ENCODE measurements around the gene CAPN1.

DNA sequence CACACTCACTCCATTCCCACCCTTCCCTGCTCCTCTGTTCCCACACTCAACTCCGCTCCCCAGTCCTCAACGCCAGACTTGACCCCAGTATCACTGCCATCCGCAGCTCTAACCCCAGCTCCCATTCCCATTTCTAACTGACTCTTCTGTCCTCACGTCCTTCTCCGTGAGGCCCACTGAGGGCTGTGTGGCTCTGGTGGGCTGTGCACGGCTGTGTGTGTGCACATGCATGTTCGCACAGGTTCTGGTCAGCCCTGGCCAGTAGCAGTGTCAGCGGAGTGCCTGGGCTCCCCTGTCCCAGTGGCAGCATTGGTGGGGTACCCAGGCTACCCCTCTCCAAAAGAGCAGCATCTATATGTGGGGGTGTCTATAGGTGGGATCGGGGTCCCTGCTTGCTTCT is 5.0 kb downstream of the CAPN1 start:
- TF ChIP-seq, protein P1, sequence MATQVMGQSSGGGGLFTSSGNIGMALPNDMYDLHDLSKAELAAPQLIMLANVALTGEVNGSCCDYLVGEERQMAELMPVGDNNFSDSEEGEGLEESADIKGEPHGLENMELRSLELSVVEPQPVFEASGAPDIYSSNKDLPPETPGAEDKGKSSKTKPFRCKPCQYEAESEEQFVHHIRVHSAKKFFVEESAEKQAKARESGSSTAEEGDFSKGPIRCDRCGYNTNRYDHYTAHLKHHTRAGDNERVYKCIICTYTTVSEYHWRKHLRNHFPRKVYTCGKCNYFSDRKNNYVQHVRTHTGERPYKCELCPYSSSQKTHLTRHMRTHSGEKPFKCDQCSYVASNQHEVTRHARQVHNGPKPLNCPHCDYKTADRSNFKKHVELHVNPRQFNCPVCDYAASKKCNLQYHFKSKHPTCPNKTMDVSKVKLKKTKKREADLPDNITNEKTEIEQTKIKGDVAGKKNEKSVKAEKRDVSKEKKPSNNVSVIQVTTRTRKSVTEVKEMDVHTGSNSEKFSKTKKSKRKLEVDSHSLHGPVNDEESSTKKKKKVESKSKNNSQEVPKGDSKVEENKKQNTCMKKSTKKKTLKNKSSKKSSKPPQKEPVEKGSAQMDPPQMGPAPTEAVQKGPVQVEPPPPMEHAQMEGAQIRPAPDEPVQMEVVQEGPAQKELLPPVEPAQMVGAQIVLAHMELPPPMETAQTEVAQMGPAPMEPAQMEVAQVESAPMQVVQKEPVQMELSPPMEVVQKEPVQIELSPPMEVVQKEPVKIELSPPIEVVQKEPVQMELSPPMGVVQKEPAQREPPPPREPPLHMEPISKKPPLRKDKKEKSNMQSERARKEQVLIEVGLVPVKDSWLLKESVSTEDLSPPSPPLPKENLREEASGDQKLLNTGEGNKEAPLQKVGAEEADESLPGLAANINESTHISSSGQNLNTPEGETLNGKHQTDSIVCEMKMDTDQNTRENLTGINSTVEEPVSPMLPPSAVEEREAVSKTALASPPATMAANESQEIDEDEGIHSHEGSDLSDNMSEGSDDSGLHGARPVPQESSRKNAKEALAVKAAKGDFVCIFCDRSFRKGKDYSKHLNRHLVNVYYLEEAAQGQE (IDR thresholded peaks at IDR 0.05; ENCODE audit: low read depth, low read length), result no peak
- TF ChIP-seq, protein P2, sequence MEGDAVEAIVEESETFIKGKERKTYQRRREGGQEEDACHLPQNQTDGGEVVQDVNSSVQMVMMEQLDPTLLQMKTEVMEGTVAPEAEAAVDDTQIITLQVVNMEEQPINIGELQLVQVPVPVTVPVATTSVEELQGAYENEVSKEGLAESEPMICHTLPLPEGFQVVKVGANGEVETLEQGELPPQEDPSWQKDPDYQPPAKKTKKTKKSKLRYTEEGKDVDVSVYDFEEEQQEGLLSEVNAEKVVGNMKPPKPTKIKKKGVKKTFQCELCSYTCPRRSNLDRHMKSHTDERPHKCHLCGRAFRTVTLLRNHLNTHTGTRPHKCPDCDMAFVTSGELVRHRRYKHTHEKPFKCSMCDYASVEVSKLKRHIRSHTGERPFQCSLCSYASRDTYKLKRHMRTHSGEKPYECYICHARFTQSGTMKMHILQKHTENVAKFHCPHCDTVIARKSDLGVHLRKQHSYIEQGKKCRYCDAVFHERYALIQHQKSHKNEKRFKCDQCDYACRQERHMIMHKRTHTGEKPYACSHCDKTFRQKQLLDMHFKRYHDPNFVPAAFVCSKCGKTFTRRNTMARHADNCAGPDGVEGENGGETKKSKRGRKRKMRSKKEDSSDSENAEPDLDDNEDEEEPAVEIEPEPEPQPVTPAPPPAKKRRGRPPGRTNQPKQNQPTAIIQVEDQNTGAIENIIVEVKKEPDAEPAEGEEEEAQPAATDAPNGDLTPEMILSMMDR (IDR thresholded peaks at IDR 0.05), result no peak
- TF ChIP-seq RAD21 (IDR thresholded peaks at IDR 0.05; ENCODE audit: low read length) (no peak), RFX5 (IDR thresholded peaks at IDR 0.05; ENCODE audit: low read length) (no peak), FOXM1 (IDR thresholded peaks at IDR 0.05; ENCODE audit: low read depth) (no peak), TAF1 (IDR thresholded peaks at IDR 0.05; ENCODE audit: borderline replicate concordance, low read depth, low read length) (no peak), GABPA (IDR thresholded peaks at IDR 0.05; ENCODE audit: low read depth) (no peak), JUND (IDR thresholded peaks at IDR 0.05) (no peak), EP300 (IDR thresholded peaks at IDR 0.05; ENCODE audit: borderline replicate concordance in 1 of 2, low read depth in 1 of 2, low read length in 1 of 2) (no peak), MXI1 (IDR thresholded peaks at IDR 0.05; ENCODE audit: low read depth, low read length) (no peak), EZH2phosphoT487 (IDR thresholded peaks at IDR 0.05; ENCODE audit: borderline replicate concordance, low read depth) (no peak), POLR2AphosphoS5 (IDR thresholded peaks at IDR 0.05; ENCODE audit: low read depth, low read length) (no peak)
- TF ChIP-seq, protein P3, sequence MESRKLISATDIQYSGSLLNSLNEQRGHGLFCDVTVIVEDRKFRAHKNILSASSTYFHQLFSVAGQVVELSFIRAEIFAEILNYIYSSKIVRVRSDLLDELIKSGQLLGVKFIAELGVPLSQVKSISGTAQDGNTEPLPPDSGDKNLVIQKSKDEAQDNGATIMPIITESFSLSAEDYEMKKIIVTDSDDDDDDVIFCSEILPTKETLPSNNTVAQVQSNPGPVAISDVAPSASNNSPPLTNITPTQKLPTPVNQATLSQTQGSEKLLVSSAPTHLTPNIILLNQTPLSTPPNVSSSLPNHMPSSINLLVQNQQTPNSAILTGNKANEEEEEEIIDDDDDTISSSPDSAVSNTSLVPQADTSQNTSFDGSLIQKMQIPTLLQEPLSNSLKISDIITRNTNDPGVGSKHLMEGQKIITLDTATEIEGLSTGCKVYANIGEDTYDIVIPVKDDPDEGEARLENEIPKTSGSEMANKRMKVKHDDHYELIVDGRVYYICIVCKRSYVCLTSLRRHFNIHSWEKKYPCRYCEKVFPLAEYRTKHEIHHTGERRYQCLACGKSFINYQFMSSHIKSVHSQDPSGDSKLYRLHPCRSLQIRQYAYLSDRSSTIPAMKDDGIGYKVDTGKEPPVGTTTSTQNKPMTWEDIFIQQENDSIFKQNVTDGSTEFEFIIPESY (IDR thresholded peaks at IDR 0.05; ENCODE audit: borderline replicate concordance, low read depth), result no peak
- TF ChIP-seq, protein P4, sequence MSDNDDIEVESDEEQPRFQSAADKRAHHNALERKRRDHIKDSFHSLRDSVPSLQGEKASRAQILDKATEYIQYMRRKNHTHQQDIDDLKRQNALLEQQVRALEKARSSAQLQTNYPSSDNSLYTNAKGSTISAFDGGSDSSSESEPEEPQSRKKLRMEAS (IDR thresholded peaks at IDR 0.05; ENCODE audit: low read depth), result no peak
